NOMO-1 treated with DMSO at 0.1 percent for 48 hours (cell line): ENCODE data around the gene RPS28.

Experiments used
- DNase-seq: peaks from one replicate; lab custom pipeline; 2025; ENCODE audit not compliant: unreplicated experiment; lab: John Stamatoyannopoulos, UW

Gene RPS28

DNA sequence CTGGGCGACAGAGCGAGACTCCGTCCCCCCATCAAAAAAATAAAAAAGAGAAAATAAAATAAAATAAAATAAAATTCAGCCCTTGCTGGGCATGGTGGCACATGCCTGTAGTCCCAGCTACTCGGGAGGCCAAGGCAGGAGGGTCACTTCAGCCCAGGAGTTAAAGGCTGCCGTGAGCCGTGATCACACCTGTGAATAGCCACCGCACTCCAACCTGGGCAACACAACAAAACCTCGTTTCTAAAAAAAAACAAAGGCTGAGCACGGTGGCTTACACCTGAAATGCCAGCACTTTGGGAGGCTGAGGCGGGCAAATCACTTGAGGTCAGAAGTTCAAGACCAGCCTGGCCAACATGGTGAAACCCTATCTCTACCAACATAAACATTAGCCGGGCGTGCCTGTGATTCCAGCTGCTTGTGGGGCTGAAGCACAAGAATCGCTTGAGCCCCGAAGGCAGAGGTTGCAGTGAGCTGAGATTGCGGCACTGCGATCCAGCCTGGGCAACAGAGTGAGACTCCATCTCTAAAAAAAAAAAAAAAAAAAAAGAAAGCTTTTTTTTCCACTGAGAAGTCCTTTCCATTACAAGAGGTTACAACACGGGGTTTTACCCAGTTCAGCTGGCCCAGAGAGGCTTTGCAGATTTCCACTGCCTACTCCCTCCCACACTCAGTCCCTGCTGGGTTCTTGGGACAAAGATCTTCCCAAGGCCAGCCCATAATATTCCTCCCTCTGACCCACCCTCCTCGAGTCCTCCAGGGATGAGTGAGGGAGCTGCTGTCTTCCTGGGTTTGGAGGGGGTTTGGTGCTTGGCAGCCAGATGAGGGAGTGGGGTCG, 49.1 kb downstream of the RPS28 start:
- no peak for DNase-seq

DNA sequence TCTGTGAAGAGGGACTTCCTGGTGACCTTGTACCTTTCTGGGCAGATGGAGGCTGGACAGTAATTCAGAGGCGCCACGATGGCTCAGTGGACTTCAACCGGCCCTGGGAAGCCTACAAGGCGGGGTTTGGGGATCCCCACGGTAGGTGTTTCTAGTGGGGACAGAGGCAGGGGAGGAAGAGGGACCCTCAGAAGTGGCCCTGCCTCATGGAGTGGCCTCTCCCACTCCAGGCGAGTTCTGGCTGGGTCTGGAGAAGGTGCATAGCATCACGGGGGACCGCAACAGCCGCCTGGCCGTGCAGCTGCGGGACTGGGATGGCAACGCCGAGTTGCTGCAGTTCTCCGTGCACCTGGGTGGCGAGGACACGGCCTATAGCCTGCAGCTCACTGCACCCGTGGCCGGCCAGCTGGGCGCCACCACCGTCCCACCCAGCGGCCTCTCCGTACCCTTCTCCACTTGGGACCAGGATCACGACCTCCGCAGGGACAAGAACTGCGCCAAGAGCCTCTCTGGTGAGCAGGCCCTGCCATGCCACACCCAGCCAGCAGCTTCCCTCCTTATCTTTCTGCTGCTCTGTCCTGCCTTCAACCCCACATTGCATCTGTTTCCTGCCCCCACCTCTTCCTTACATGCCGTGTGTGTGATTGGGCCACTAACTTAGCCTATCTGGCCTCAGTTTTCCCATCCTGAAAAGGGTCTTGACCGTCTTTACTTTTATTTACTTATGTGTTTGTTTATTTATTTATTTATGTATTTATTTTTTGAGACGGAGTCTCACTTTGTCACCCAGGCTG, 49.9 kb downstream of the RPS28 start:
- DNase-seq = no peak
